Kidney epithelial cell (primary cell): ENCODE measurements around the gene ZBBX. TPM values are rescaled to one million over a fixed set of nuclear protein-coding genes. Genes with fewer than 3 reads are reported as not detected.

ENCODE experiments used
- DNase-seq: peaks from one replicate; pipeline ENCODE4 v3.0.0-alpha.2; 2010; ENCODE audit warnings: low read depth
- H3K27me3 ChIP-seq: 2 replicates; pipeline ENCODE4 v1.6.0; 2011; ENCODE audit warnings: low read length; ENCODE audit not compliant: control insufficient read depth, insufficient read depth
- H3K36me3 ChIP-seq: 2 replicates; pipeline ENCODE4 v1.5.1; 2011; ENCODE audit warnings: low read length; ENCODE audit not compliant: control insufficient read depth, insufficient read depth
- H3K4me3 ChIP-seq: 2 replicates; pipeline ENCODE4 v1.5.1; 2011; ENCODE audit warnings: low read depth, mild to moderate bottlenecking, control low read depth, low read length
- total RNA-seq: library from RNA; depleted of rRNA; stranded (reverse); fragments of >200 nt; gene quantifications from 2 replicates; pipeline ENCODE4 v1.2.3, GENCODE V29; 2015
- TF ChIP-seq, protein P1 (sequence below): IDR thresholded peaks from 2 replicates; pipeline ENCODE4 v1.5.1; 2011; ENCODE audit warnings: mild to moderate bottlenecking, moderate library complexity, low read length, control low read depth, inconsistent platforms; ENCODE audit not compliant: insufficient read depth, poor library complexity, severe bottlenecking

Gene ZBBX
- total RNA-seq, 1 donor from 2014 or later = 1.1 TPM

DNA sequence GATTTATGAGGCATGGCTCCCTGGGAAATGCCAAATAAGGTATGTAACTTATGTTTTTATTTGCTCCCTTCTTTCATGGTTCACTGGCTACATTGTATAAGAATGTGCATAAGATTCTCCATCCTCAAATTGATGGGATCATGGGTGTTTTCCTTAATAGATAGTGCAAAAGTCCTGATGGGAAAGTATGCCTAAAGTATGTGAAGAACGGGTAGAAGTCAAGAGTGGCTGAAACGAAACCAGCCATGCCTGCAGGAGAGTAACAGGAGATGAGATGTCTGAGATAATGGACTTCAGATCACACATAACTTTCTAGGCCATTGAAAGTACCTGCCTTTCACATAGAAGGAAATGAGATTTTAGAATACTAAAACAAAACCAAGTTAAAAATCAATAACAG is 56.5 kb downstream of the ZBBX start:
- H3K4me3 ChIP-seq = no peak overlapping the region
- DNase-seq = no peak
- TF ChIP-seq, protein P1, sequence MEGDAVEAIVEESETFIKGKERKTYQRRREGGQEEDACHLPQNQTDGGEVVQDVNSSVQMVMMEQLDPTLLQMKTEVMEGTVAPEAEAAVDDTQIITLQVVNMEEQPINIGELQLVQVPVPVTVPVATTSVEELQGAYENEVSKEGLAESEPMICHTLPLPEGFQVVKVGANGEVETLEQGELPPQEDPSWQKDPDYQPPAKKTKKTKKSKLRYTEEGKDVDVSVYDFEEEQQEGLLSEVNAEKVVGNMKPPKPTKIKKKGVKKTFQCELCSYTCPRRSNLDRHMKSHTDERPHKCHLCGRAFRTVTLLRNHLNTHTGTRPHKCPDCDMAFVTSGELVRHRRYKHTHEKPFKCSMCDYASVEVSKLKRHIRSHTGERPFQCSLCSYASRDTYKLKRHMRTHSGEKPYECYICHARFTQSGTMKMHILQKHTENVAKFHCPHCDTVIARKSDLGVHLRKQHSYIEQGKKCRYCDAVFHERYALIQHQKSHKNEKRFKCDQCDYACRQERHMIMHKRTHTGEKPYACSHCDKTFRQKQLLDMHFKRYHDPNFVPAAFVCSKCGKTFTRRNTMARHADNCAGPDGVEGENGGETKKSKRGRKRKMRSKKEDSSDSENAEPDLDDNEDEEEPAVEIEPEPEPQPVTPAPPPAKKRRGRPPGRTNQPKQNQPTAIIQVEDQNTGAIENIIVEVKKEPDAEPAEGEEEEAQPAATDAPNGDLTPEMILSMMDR = no peak
- no peaks in the 10 kb centered on the region for H3K27me3 ChIP-seq
- no peaks in the 10 kb centered on the region for H3K36me3 ChIP-seq

DNA sequence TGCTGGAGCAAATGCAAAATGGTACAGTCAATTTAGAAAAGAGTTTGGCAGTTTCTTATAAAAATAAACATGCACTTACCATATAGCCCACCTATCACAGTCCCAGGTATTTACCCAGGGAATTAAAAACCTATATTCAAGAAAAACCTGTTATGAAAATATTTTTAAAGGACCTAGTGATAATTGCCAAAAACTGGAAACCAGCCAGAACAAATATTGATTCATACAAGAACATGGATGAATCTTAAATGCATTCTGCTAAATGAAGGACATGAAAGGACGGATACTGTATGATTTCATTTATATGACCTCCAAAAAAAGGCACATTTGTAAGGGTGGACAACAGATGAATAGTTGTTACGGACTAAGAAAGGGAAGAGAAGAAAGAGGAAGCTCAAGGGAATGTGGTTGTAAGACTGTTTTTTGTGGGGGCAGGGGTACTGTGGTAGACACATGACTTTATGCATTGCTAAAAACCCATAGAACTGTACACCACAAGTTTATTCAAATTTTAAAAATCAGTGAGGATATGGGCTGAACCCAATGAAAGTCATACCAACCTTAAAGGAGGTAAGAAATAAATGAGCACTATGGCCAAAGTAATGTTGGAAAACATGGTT is 61.0 kb downstream of the ZBBX start:
- no peaks in the 10 kb centered on the region for H3K36me3 ChIP-seq
- H3K4me3 ChIP-seq = no peak overlapping the region
- no peaks in the 10 kb centered on the region for H3K27me3 ChIP-seq
- DNase-seq = no peak
- TF ChIP-seq, protein P1 = no peak

DNA sequence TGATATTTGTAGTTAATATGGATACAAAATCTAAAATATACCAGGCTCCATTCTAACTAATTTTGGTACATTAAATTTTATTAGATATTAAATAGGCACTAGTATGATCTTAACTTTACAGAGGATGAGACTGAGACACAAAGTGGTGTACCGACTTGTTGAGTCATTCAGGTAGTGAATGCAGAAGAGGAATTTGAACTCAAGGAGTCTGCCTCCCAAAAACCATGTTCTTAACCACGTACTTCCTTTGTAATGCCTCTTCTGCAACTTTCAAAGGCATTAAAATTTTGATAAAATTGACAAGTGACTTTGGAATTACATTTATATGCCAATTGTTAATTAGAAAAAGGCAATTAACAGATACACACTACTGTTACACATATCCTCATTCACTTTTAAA is 61.8 kb downstream of the ZBBX start:
- no peaks in the 10 kb centered on the region for H3K27me3 ChIP-seq
- no peak overlapping the region for H3K4me3 ChIP-seq
- H3K36me3 ChIP-seq = no peaks in the 10 kb centered on the region
- DNase-seq = no peak
- TF ChIP-seq, protein P1 = no peak

DNA sequence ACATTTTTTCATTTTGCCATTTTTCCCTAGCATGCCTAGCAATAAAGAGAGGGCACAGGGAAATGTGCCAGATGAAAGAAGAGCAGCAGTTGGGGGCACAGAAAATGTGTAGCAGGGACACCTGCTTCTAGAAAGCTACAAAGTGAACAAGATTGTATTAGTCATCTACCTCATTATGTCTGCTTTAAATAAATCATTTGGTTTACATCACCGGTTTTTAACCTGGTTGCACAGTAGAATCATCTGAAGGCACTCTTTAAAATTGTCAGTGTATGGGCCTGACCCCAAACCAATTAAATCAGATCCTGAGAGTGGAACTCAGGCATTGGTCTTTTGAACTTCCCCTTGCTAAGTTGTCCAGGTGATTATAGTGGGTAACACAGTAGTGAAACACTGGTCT is 73.8 kb downstream of the ZBBX start:
- DNase-seq = no peak
- Histone ChIP-seq H3K4me3 (no peak overlapping the region), H3K27me3 (no peaks in the 10 kb centered on the region), H3K36me3 (no peaks in the 10 kb centered on the region)
- TF ChIP-seq, protein P1 = no peak

DNA sequence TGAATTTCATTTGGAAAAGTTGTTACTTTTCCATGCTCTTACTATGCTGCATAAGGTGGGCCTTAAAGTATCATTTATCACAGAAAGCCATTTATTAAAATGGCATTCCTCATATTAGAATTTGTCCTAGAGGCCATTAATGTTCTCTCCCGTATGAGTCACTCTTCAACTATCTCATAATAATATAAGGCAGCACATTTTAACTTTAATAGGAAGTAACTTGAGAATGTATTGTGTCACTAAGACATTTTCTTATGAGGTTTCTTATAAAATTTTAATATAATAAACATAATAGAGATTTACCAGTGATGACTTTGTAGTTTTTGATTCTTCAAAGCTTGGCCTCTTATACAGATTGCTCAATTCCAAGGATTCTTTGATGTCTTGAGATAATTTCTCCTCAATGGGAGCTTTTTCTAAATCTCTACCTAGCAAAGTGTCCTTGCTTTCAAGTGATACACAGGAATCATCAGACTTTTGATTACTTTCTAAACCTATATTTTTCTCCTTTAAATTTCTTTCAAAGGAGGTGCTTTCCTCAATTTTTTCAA is 74.7 kb downstream of the ZBBX start:
- no peak for DNase-seq
- TF ChIP-seq, protein P1 = no peak
- H3K4me3 ChIP-seq = no peak overlapping the region

DNA sequence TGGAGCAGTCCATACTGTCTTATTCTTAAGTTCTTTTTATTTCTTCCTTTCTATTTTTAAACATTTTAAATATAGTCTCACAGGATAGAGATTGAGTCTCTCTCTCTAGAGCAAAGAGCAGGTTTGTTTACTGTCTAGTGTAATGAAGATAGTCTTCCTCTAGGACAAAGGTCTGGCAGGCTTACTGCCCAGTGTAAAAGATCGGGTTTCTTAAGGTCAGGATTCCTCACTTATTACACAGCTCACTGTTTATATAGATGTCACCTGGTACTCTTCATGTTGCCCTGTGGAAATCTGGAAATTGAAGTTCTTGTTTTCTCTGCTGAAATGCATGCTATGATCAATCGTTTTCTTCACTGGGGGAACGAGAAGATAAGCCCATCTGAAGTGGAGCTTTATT is 76.0 kb downstream of the ZBBX start:
- no peaks in the 10 kb centered on the region for H3K27me3 ChIP-seq
- no peak overlapping the region for H3K4me3 ChIP-seq
- TF ChIP-seq, protein P1 = no peak
- DNase-seq = no peak
- no peaks in the 10 kb centered on the region for H3K36me3 ChIP-seq

More for the DNA sequence above, 74.7 kb downstream of the ZBBX start:
- Histone ChIP-seq H3K36me3 (no peaks in the 10 kb centered on the region), H3K27me3 (no peaks in the 10 kb centered on the region)
